GM12872 (cell line): ENCODE data around the gene ZNF433.

ENCODE experiments used
- CTCF ChIP-seq: IDR thresholded peaks from 3 replicates; pipeline ENCODE4 v1.5.1; 2011; ENCODE audit warnings: low read depth, mild to moderate bottlenecking, low read length, moderate library complexity; ENCODE audit not compliant: insufficient read depth

Gene ZNF433

GRCh38 chr19:12052091-12052496, 16.6 kb upstream of the ZNF433 start:
- no peak for TF ChIP-seq CTCF

- no peak for TF ChIP-seq CTCF
These were observed 12.4 kb upstream of the ZNF433 start for GRCh38 chr19:12047868-12048267.

- no peak for TF ChIP-seq CTCF
These were observed 8.4 kb upstream of the ZNF433 start for GRCh38 chr19:12043752-12044422.

- TF ChIP-seq CTCF = no peak
These were observed 7.4 kb upstream of the ZNF433 start for GRCh38 chr19:12042893-12043292.

GRCh38 chr19:12034620-12035019, 859 bp downstream of the ZNF433 start:
- no peak for TF ChIP-seq CTCF

GRCh38 chr19:12034198-12034597, 1.3 kb downstream of the ZNF433 start:
- TF ChIP-seq CTCF = no peak

- TF ChIP-seq CTCF = no peak
These were observed 19.7 kb downstream of the ZNF433 start for GRCh38 chr19:12015753-12016116.
